Astrocyte (in vitro differentiated cells and primary cell): ENCODE data around the gene ZFHX3. TPM values are rescaled to one million over a fixed set of nuclear protein-coding genes. Genes with fewer than 3 reads are reported as not detected.

Experiments used
- DNase-seq: peaks from one replicate; pipeline ENCODE4 v3.0.0-alpha.2; 2010; ENCODE audit warnings: low read depth
- FAIRE-seq: peaks from 2 replicates; lab custom pipeline; 2011; peaks lifted over from hg19 to GRCh38; lab: Jason Lieb, UNC
- H2AFZ ChIP-seq: 2 replicates; pipeline ENCODE4 v1.6.0; 2012; ENCODE audit warnings: low read depth, low read length, inconsistent platforms
- H3K27ac ChIP-seq: 2 replicates; pipeline ENCODE4 v1.5.1; 2011; ENCODE audit warnings: low read depth, low read length, inconsistent platforms
- H3K27me3 ChIP-seq: 2 replicates; pipeline ENCODE4 v1.6.0; 2011; ENCODE audit warnings: low read length, inconsistent platforms; ENCODE audit not compliant: insufficient read depth
- H3K36me3 ChIP-seq: 2 replicates; pipeline ENCODE4 v1.5.1; 2011; ENCODE audit warnings: low read length, inconsistent platforms; ENCODE audit not compliant: insufficient read depth
- H3K4me1 ChIP-seq: 2 replicates; pipeline ENCODE4 v1.5.1; 2011; ENCODE audit warnings: low read length, inconsistent platforms; ENCODE audit not compliant: insufficient read depth
- H3K4me2 ChIP-seq: 2 replicates; pipeline ENCODE4 v1.6.0; 2012; ENCODE audit warnings: low read length, inconsistent platforms
- H3K4me3 ChIP-seq: 2 replicates; pipeline ENCODE4 v1.5.1; 2011; ENCODE audit warnings: low read depth, mild to moderate bottlenecking, low read length, inconsistent platforms; ENCODE audit not compliant: insufficient read depth
- H3K79me2 ChIP-seq: 2 replicates; pipeline ENCODE4 v1.6.0; 2012; ENCODE audit warnings: mild to moderate bottlenecking, low read length, inconsistent platforms; ENCODE audit not compliant: insufficient read depth
- H3K9ac ChIP-seq: 2 replicates; pipeline ENCODE4 v1.6.0; 2012; ENCODE audit warnings: mild to moderate bottlenecking, low read length, inconsistent platforms
- H3K9me3 ChIP-seq: 2 replicates; pipeline ENCODE4 v1.5.1; 2012; ENCODE audit warnings: low read depth, mild to moderate bottlenecking, low read length, inconsistent platforms; ENCODE audit not compliant: insufficient read depth
- H4K20me1 ChIP-seq: 2 replicates; pipeline ENCODE4 v1.6.0; 2012; ENCODE audit warnings: low read length, inconsistent platforms; ENCODE audit not compliant: insufficient read depth
- H3K27ac Mint-ChIP-seq: one replicate; pipeline ENCODE4 v1.8.0; 2021; ENCODE audit warnings: mild to moderate bottlenecking, mixed read lengths; ENCODE audit not compliant: unreplicated experiment
- H3K27me3 Mint-ChIP-seq: one replicate; pipeline ENCODE4 v1.8.0; 2021; ENCODE audit warnings: low read depth, mixed read lengths; ENCODE audit not compliant: unreplicated experiment
- H3K36me3 Mint-ChIP-seq: one replicate; pipeline ENCODE4 v1.8.0; 2021; ENCODE audit warnings: low read depth, mixed read lengths; ENCODE audit not compliant: unreplicated experiment
- H3K4me1 Mint-ChIP-seq: one replicate; pipeline ENCODE4 v1.8.0; 2021; ENCODE audit warnings: low read depth, mixed read lengths; ENCODE audit not compliant: unreplicated experiment
- H3K4me3 Mint-ChIP-seq: one replicate; pipeline ENCODE4 v1.8.0; 2021; ENCODE audit warnings: mild to moderate bottlenecking, moderate library complexity, mixed read lengths; ENCODE audit not compliant: unreplicated experiment
- H3K9me3 Mint-ChIP-seq: one replicate; pipeline ENCODE4 v1.8.0; 2021; ENCODE audit warnings: mild to moderate bottlenecking, mixed read lengths; ENCODE audit not compliant: unreplicated experiment
- CTCF ChIP-seq: IDR thresholded peaks from 2 replicates; pipeline ENCODE4 v1.5.1; 2011; ENCODE audit warnings: low read depth, mild to moderate bottlenecking, inconsistent platforms, low read length, moderate library complexity; ENCODE audit not compliant: insufficient read depth
- EZH2 ChIP-seq: IDR thresholded peaks from 2 replicates; pipeline ENCODE4 v1.6.1; 2012; ENCODE audit warnings: mild to moderate bottlenecking, low read length, inconsistent platforms; ENCODE audit not compliant: insufficient read depth
- total RNA-seq: library from RNA; stranded (reverse); gene quantifications from 2 replicates; pipeline ENCODE4 v1.2.1, GENCODE V29; 2021

The ZFHX3 gene
- total RNA-seq, 1 donor from 2014 or later = 19.7 TPM

GRCh38 chr16:72950669-72951068 lies 97.3 kb downstream of the ZFHX3 start:
- H3K79me2 ChIP-seq = peaks cover 63% of the 10 kb centered on the region
- H3K27me3 Mint-ChIP-seq = no peaks in the 10 kb centered on the region
- H3K4me1 Mint-ChIP-seq = peaks cover 42% of the 10 kb centered on the region

GRCh38 chr16:72948238-72948829 lies 99.6 kb downstream of the ZFHX3 start:
- Mint-ChIP-seq H3K4me3 (no peak overlapping the region), H3K36me3 (peaks cover 32% of the 10 kb centered on the region), H3K4me1 (peaks cover 33% of the 10 kb centered on the region), H3K27ac (no peak overlapping the region), H3K9me3 (peaks cover 2% of the 10 kb centered on the region), H3K27me3 (no peaks in the 10 kb centered on the region)
- TF ChIP-seq EZH2 = no peak
- TF ChIP-seq CTCF = no peak
- Histone ChIP-seq H3K4me2 (no peak overlapping the region), H3K4me3 (no peak overlapping the region), H2AFZ (no peak overlapping the region), H3K27ac (no peak overlapping the region), H3K79me2 (peaks cover 53% of the 10 kb centered on the region), H3K9me3 (no peaks in the 10 kb centered on the region), H3K27me3 (no peaks in the 10 kb centered on the region), H3K4me1 (peaks cover 20% of the 10 kb centered on the region), H3K9ac (no peak overlapping the region), H4K20me1 (peaks cover 85% of the 10 kb centered on the region), H3K36me3 (peaks cover 9% of the 10 kb centered on the region)
- FAIRE-seq (no peak), DNase-seq (no peak)

More at GRCh38 chr16:72950669-72951068, 97.3 kb downstream of the ZFHX3 start:
- Histone ChIP-seq H3K4me3 (no peak overlapping the region), H3K27ac (no peak overlapping the region), H3K9me3 (no peaks in the 10 kb centered on the region), H3K36me3 (peaks cover 9% of the 10 kb centered on the region), H2AFZ (no peak overlapping the region), H3K4me1 (peaks cover 23% of the 10 kb centered on the region), H3K9ac (no peak overlapping the region), H4K20me1 (peaks cover 88% of the 10 kb centered on the region), H3K27me3 (no peaks in the 10 kb centered on the region), H3K4me2 (no peak overlapping the region)
- Mint-ChIP-seq H3K36me3 (peaks cover 27% of the 10 kb centered on the region), H3K4me3 (no peak overlapping the region), H3K27ac (no peak overlapping the region), H3K9me3 (peaks cover 3% of the 10 kb centered on the region)
- DNase-seq (no peak), FAIRE-seq (no peak)
- TF ChIP-seq EZH2 (no peak), CTCF (no peak)
